Activated CD4-positive, alpha-beta T cell treated with anti-CD3 and anti-CD28 coated beads for 1 hour (primary cell): Measurements from ENCODE around the gene LYST.

Experiments used
- DNase-seq: peaks from one replicate; pipeline ENCODE4 v3.0.0-alpha.2; 2020

LYST gene

GRCh38 chr1:235749755-235750300 lies 116.9 kb downstream of the LYST start:
- DNase-seq: no peak

- DNase-seq: no peak
These were observed 118.0 kb downstream of the LYST start for GRCh38 chr1:235748747-235749146.

GRCh38 chr1:235746245-235746644 lies 120.5 kb downstream of the LYST start:
- DNase-seq: no peak

- no peak for DNase-seq
These were observed 121.1 kb downstream of the LYST start for GRCh38 chr1:235745503-235746136.

GRCh38 chr1:235742914-235743599 lies 123.6 kb downstream of the LYST start:
- no peak for DNase-seq

- DNase-seq: no peak
These were observed 125.4 kb downstream of the LYST start for GRCh38 chr1:235741294-235741693.

GRCh38 chr1:235739631-235740030 lies 127.1 kb downstream of the LYST start:
- DNase-seq: no peak

- no peak for DNase-seq
These were observed 127.6 kb downstream of the LYST start for GRCh38 chr1:235739124-235739523.

GRCh38 chr1:235737751-235738150 lies 129.0 kb downstream of the LYST start:
- no peak for DNase-seq

GRCh38 chr1:235736263-235736662 lies 130.4 kb downstream of the LYST start:
- no peak for DNase-seq

GRCh38 chr1:235735621-235736020 lies 131.1 kb downstream of the LYST start:
- DNase-seq: no peak

- no peak for DNase-seq
These were observed 132.4 kb downstream of the LYST start for GRCh38 chr1:235734335-235734734.

- no peak for DNase-seq
These were observed 136.7 kb downstream of the LYST start for GRCh38 chr1:235730007-235730406.

- no peak for DNase-seq
These were observed 140.1 kb downstream of the LYST start for GRCh38 chr1:235726557-235726956.

- no peak for DNase-seq
These were observed 141.3 kb downstream of the LYST start for GRCh38 chr1:235725434-235725833.

GRCh38 chr1:235724730-235725129 lies 142.0 kb downstream of the LYST start:
- DNase-seq: no peak

- DNase-seq: no peak
These were observed 143.8 kb downstream of the LYST start for GRCh38 chr1:235722858-235723257.

GRCh38 chr1:235721982-235722381 lies 144.7 kb downstream of the LYST start:
- DNase-seq: no peak

GRCh38 chr1:235720544-235720943 lies 146.2 kb downstream of the LYST start:
- DNase-seq: no peak

GRCh38 chr1:235714205-235714897 lies 152.4 kb downstream of the LYST start:
- no peak for DNase-seq

- DNase-seq: no peak
These were observed 153.9 kb downstream of the LYST start for GRCh38 chr1:235712812-235713211.

GRCh38 chr1:235710687-235711086 lies 156.0 kb downstream of the LYST start:
- DNase-seq: no peak

GRCh38 chr1:235709018-235709417 lies 157.7 kb downstream of the LYST start:
- DNase-seq: no peak

- no peak for DNase-seq
These were observed 158.2 kb downstream of the LYST start for GRCh38 chr1:235708390-235708962.
